ENCODE data around the gene RASAL2.

Gene RASAL2

GRCh38 chr1:178323067-178323466, 229.2 kb downstream of the RASAL2 start:
- CTCF ChIA-PET, result no interaction called here
- no peak for DNase-seq (ENCODE audit: extremely low spot score)
- TF ChIP-seq FOXM1 (IDR thresholded peaks at IDR 0.05; ENCODE audit: borderline replicate concordance), result no peak
- TF ChIP-seq ARNT (IDR thresholded peaks at IDR 0.05), result no peak
- TF ChIP-seq ELF4 (IDR thresholded peaks at IDR 0.05), result no peak
- no peak for TF ChIP-seq BHLHE40 (IDR thresholded peaks at IDR 0.05; ENCODE audit: borderline replicate concordance)
- no peak for TF ChIP-seq NFRKB (IDR thresholded peaks at IDR 0.05)
- TF ChIP-seq SP1 (IDR thresholded peaks at IDR 0.05), result no peak
- no peak for TF ChIP-seq PKNOX1 (IDR thresholded peaks at IDR 0.05)
- no peak for TF ChIP-seq ZNF384 (IDR thresholded peaks at IDR 0.05)
- TF ChIP-seq L3MBTL2 (conservative IDR thresholded peaks at IDR 0.05), result no peak
- POLR2A ChIA-PET, result no interaction called here

- no peak for TF ChIP-seq FOXM1 (IDR thresholded peaks at IDR 0.05; ENCODE audit: borderline replicate concordance)
- TF ChIP-seq SP1 (IDR thresholded peaks at IDR 0.05), result no peak
- TF ChIP-seq FOXK2 (IDR thresholded peaks at IDR 0.05), result no peak
- no peak for TF ChIP-seq BHLHE40 (IDR thresholded peaks at IDR 0.05; ENCODE audit: borderline replicate concordance)
- TF ChIP-seq LEF1 (IDR thresholded peaks at IDR 0.05; ENCODE audit: borderline replicate concordance), result no peak
- TF ChIP-seq ZNF384 (IDR thresholded peaks at IDR 0.05), result no peak
- no peak for TF ChIP-seq L3MBTL2 (conservative IDR thresholded peaks at IDR 0.05)
- TF ChIP-seq HDGF (IDR thresholded peaks at IDR 0.05; ENCODE audit: borderline replicate concordance), result no peak
- no peak for TF ChIP-seq ARNT (IDR thresholded peaks at IDR 0.05)
- no peak for TF ChIP-seq NFRKB (IDR thresholded peaks at IDR 0.05)
- TF ChIP-seq FOXA1 (IDR thresholded peaks at IDR 0.05), result no peak
- no peak for TF ChIP-seq ELF4 (IDR thresholded peaks at IDR 0.05)
- CTCF ChIA-PET, result no interaction called here
- POLR2A ChIA-PET, result no interaction called here
- DNase-seq (ENCODE audit: extremely low spot score), result no peak
Observed at GRCh38 chr1:178324003-178324402, 230.1 kb downstream of the RASAL2 start.

- CTCF ChIA-PET, result no interaction called here
- no peak for DNase-seq (ENCODE audit: extremely low spot score)
- no peak for TF ChIP-seq SP1 (IDR thresholded peaks at IDR 0.05)
- TF ChIP-seq ELF4 (IDR thresholded peaks at IDR 0.05), result no peak
- TF ChIP-seq BHLHE40 (IDR thresholded peaks at IDR 0.05; ENCODE audit: borderline replicate concordance), result no peak
- no peak for TF ChIP-seq L3MBTL2 (conservative IDR thresholded peaks at IDR 0.05)
- no peak for TF ChIP-seq SUZ12 (IDR thresholded peaks at IDR 0.05)
- TF ChIP-seq FOXM1 (IDR thresholded peaks at IDR 0.05; ENCODE audit: borderline replicate concordance), result no peak
- TF ChIP-seq HDGF (IDR thresholded peaks at IDR 0.05; ENCODE audit: borderline replicate concordance), result no peak
- TF ChIP-seq PKNOX1 (IDR thresholded peaks at IDR 0.05), result no peak
- no peak for TF ChIP-seq ARNT (IDR thresholded peaks at IDR 0.05)
- TF ChIP-seq FOXA1 (IDR thresholded peaks at IDR 0.05), result no peak
- TF ChIP-seq LEF1 (IDR thresholded peaks at IDR 0.05; ENCODE audit: borderline replicate concordance), result no peak
- no peak for TF ChIP-seq ZNF384 (IDR thresholded peaks at IDR 0.05)
- TF ChIP-seq FOXK2 (IDR thresholded peaks at IDR 0.05), result no peak
- TF ChIP-seq CTBP1 (IDR thresholded peaks at IDR 0.05; ENCODE audit: borderline replicate concordance), result no peak
- no peak for TF ChIP-seq NFRKB (IDR thresholded peaks at IDR 0.05)
- TF ChIP-seq TARDBP (IDR thresholded peaks at IDR 0.05), result no peak
- POLR2A ChIA-PET, result no interaction called here
Observed at GRCh38 chr1:178328728-178329127, 234.8 kb downstream of the RASAL2 start.

GRCh38 chr1:178330153-178330552, 236.2 kb downstream of the RASAL2 start:
- TF ChIP-seq LEF1 (IDR thresholded peaks at IDR 0.05; ENCODE audit: borderline replicate concordance) (no peak), SP1 (IDR thresholded peaks at IDR 0.05) (no peak)
- POLR2A ChIA-PET, result no interaction called here
- CTCF ChIA-PET, result interaction anchor here (0.7 kb wide), 1 partner anchor 30 kb away, joined by 7 read pairs; no protein-coding TSS in a partner anchor
- no peak for DNase-seq (ENCODE audit: extremely low spot score)

GRCh38 chr1:178330848-178331497, 237.1 kb downstream of the RASAL2 start:
- POLR2A ChIA-PET, result no interaction called here
- CTCF ChIA-PET, result interaction anchor here (0.5 to 0.8 kb wide), 2 partner anchors 20 to 40 kb away, joined by 3 to 4 read pairs; no protein-coding TSS in a partner anchor
- DNase-seq (ENCODE audit: extremely low spot score), result no peak
- TF ChIP-seq CTBP1 (IDR thresholded peaks at IDR 0.05; ENCODE audit: borderline replicate concordance) (no peak), FOXA1 (IDR thresholded peaks at IDR 0.05) (no peak), ELF4 (IDR thresholded peaks at IDR 0.05) (no peak), FOXM1 (IDR thresholded peaks at IDR 0.05; ENCODE audit: borderline replicate concordance) (no peak), L3MBTL2 (conservative IDR thresholded peaks at IDR 0.05) (no peak), ZNF384 (IDR thresholded peaks at IDR 0.05) (no peak), SP1 (IDR thresholded peaks at IDR 0.05) (no peak), NFRKB (IDR thresholded peaks at IDR 0.05) (no peak), TARDBP (IDR thresholded peaks at IDR 0.05) (no peak), SUZ12 (IDR thresholded peaks at IDR 0.05) (no peak), ARNT (IDR thresholded peaks at IDR 0.05) (no peak), PKNOX1 (IDR thresholded peaks at IDR 0.05) (no peak), BHLHE40 (IDR thresholded peaks at IDR 0.05; ENCODE audit: borderline replicate concordance) (no peak), FOXK2 (IDR thresholded peaks at IDR 0.05) (no peak), LEF1 (IDR thresholded peaks at IDR 0.05; ENCODE audit: borderline replicate concordance) (no peak), HDGF (IDR thresholded peaks at IDR 0.05; ENCODE audit: borderline replicate concordance) (no peak)

GRCh38 chr1:178335426-178335825, 241.5 kb downstream of the RASAL2 start:
- ChIA-PET POLR2A (no interaction called here), CTCF (no interaction called here)
- no peak for DNase-seq (ENCODE audit: extremely low spot score)
- TF ChIP-seq CTBP1 (IDR thresholded peaks at IDR 0.05; ENCODE audit: borderline replicate concordance) (no peak), TARDBP (IDR thresholded peaks at IDR 0.05) (no peak), HDGF (IDR thresholded peaks at IDR 0.05; ENCODE audit: borderline replicate concordance) (no peak), FOXM1 (IDR thresholded peaks at IDR 0.05; ENCODE audit: borderline replicate concordance) (no peak), FOXA1 (IDR thresholded peaks at IDR 0.05) (no peak), PKNOX1 (IDR thresholded peaks at IDR 0.05) (no peak), SP1 (IDR thresholded peaks at IDR 0.05) (no peak), ARNT (IDR thresholded peaks at IDR 0.05) (no peak), L3MBTL2 (conservative IDR thresholded peaks at IDR 0.05) (no peak), ZNF384 (IDR thresholded peaks at IDR 0.05) (no peak), ELF4 (IDR thresholded peaks at IDR 0.05) (no peak)

Measured in HEK293T (cell line).